Measurements from ENCODE around the gene KCNIP1.

DNA sequence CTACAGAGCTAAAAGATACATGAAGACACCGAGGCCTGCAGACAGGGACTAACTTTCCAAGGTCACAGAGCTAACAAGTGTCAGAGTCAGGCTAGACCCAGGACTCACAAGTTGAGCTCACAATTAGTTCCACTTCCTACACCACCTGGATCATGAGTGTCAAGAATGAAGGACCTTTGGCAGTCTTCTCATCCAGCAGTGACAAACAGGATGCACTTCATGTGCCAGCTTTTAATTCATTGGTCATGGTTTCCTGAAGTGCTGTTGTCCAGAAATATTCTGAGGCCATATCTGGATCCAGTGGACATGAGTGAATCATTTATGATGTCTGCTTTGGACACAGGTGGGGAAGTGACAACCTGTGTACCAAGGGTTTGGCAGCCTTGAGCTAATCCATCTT, 77.4 kb downstream of the KCNIP1 start:
- TF ChIP-seq, protein P1, sequence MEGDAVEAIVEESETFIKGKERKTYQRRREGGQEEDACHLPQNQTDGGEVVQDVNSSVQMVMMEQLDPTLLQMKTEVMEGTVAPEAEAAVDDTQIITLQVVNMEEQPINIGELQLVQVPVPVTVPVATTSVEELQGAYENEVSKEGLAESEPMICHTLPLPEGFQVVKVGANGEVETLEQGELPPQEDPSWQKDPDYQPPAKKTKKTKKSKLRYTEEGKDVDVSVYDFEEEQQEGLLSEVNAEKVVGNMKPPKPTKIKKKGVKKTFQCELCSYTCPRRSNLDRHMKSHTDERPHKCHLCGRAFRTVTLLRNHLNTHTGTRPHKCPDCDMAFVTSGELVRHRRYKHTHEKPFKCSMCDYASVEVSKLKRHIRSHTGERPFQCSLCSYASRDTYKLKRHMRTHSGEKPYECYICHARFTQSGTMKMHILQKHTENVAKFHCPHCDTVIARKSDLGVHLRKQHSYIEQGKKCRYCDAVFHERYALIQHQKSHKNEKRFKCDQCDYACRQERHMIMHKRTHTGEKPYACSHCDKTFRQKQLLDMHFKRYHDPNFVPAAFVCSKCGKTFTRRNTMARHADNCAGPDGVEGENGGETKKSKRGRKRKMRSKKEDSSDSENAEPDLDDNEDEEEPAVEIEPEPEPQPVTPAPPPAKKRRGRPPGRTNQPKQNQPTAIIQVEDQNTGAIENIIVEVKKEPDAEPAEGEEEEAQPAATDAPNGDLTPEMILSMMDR (IDR thresholded peaks at IDR 0.05) = no peak
- no peak for TF ChIP-seq POLR2A (IDR thresholded peaks at IDR 0.05)

Measured in heart left ventricle (tissue), 13 donors.